Omental fat pad (tissue), 4 donors: Measurements from ENCODE around the gene MAP4K1. TPM values are rescaled to one million over a fixed set of nuclear protein-coding genes. Genes with fewer than 3 reads are reported as not detected.
"Not testable (repeated sequence)": the region's sequence is repeated elsewhere in the genome, so short reads cannot be mapped to it uniquely, and the experiment has no call there.

Experiments used
- ATAC-seq: fragments of 150-250 bp; one replicate; pipeline ENCODE4 v1.9.1; 2016; ENCODE audit warnings: mild to moderate bottlenecking, moderate library complexity; ENCODE audit not compliant: low FRiP score
- DNase-seq: peaks from one replicate; pipeline ENCODE4 v3.0.0-alpha.2; 2019; ENCODE audit warnings: low spot score
- CTCF ChIP-seq, 3 donors: fragments of 450-650 bp; IDR thresholded peaks; one replicate each; pipeline ENCODE4 v1.5.1; 2016 to 2017; ENCODE audit warnings: antibody characterized with exemption in 3 of 3, mild to moderate bottlenecking in 3 of 3, moderate library complexity in 2 of 3
- total RNA-seq, 4 donors: library from RNA; depleted of rRNA; stranded (reverse); fragments of >200 nt; gene quantifications; one replicate each; pipeline ENCODE4 v1.1.0, GENCODE V29; 2016

Gene MAP4K1
- total RNA-seq, 4 donors from 2014 or later = 1.5 to 3.2 (median 2.7) TPM

- DNase-seq (no peak), ATAC-seq (no peak)
- TF ChIP-seq CTCF (IDR thresholded peaks at IDR 0.05) = no peak
Observed at GRCh38 chr19:38606131-38606530, 11.6 kb downstream of the MAP4K1 start.

GRCh38 chr19:38602856-38603255 lies 14.9 kb downstream of the MAP4K1 start:
- DNase-seq, ATAC-seq: not testable (repeated sequence)

- DNase-seq (no peak), ATAC-seq (no peak)
- TF ChIP-seq CTCF (IDR thresholded peaks at IDR 0.05) = no peak
Observed at GRCh38 chr19:38599722-38600121, 18.0 kb downstream of the MAP4K1 start.

GRCh38 chr19:38597075-38597474 lies 20.7 kb downstream of the MAP4K1 start:
- no peak for ATAC-seq
- DNase-seq = no peak
- no peak for TF ChIP-seq CTCF (IDR thresholded peaks at IDR 0.05)

GRCh38 chr19:38596057-38596981 lies 21.4 kb downstream of the MAP4K1 start:
- no peak for TF ChIP-seq CTCF (IDR thresholded peaks at IDR 0.05)
- DNase-seq (no peak), ATAC-seq (peak; percentile 23)

GRCh38 chr19:38592940-38593339 lies 24.8 kb downstream of the MAP4K1 start:
- no peak for TF ChIP-seq CTCF (IDR thresholded peaks at IDR 0.05)
- ATAC-seq (no peak), DNase-seq (no peak)

- DNase-seq (no peak), ATAC-seq (no peak)
- TF ChIP-seq CTCF (IDR thresholded peaks at IDR 0.05) = no peak
Observed at GRCh38 chr19:38588041-38588440, 29.7 kb downstream of the MAP4K1 start.
